ENCODE data around the gene LRP1B.

Gene LRP1B

DNA sequence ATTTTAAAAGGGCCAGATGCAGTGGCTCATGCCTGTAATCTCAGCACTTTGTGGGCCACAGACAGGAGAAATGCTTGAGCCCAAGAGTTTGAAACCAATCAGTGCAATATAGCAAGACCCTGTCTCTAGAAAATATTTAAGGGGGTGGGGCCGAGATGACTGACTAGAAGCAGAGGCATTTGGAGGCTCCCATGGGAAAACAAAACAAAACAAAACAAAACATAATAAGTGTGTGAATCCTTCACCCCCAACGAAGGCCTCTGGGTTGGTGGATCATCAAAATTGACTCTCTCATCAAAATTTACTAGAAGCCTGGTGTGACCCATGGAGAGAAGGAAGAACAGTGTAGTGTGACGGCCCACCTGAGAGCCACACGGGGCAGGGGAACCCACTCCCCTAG is 560.9 kb downstream of the LRP1B start:
- TF ChIP-seq FOXM1 (IDR thresholded peaks at IDR 0.05; ENCODE audit: borderline replicate concordance, low read depth): no peak
- TF ChIP-seq, protein P1, sequence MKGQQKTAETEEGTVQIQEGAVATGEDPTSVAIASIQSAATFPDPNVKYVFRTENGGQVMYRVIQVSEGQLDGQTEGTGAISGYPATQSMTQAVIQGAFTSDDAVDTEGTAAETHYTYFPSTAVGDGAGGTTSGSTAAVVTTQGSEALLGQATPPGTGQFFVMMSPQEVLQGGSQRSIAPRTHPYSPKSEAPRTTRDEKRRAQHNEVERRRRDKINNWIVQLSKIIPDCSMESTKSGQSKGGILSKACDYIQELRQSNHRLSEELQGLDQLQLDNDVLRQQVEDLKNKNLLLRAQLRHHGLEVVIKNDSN (IDR thresholded peaks at IDR 0.05): no peak
- TF ChIP-seq RAD21 (IDR thresholded peaks at IDR 0.05; ENCODE audit: low read depth): no peak
- TF ChIP-seq CREB1 (IDR thresholded peaks at IDR 0.05; ENCODE audit: low read depth): no peak
- no peak for TF ChIP-seq TAF1 (IDR thresholded peaks at IDR 0.05; ENCODE audit: low read depth)
- TF ChIP-seq, protein P2, sequence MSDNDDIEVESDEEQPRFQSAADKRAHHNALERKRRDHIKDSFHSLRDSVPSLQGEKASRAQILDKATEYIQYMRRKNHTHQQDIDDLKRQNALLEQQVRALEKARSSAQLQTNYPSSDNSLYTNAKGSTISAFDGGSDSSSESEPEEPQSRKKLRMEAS (IDR thresholded peaks at IDR 0.05): no peak
- TF ChIP-seq CEBPB (IDR thresholded peaks at IDR 0.05): no peak
- TF ChIP-seq EP300 (IDR thresholded peaks at IDR 0.05; ENCODE audit: borderline replicate concordance): no peak
- TF ChIP-seq, protein P3, sequence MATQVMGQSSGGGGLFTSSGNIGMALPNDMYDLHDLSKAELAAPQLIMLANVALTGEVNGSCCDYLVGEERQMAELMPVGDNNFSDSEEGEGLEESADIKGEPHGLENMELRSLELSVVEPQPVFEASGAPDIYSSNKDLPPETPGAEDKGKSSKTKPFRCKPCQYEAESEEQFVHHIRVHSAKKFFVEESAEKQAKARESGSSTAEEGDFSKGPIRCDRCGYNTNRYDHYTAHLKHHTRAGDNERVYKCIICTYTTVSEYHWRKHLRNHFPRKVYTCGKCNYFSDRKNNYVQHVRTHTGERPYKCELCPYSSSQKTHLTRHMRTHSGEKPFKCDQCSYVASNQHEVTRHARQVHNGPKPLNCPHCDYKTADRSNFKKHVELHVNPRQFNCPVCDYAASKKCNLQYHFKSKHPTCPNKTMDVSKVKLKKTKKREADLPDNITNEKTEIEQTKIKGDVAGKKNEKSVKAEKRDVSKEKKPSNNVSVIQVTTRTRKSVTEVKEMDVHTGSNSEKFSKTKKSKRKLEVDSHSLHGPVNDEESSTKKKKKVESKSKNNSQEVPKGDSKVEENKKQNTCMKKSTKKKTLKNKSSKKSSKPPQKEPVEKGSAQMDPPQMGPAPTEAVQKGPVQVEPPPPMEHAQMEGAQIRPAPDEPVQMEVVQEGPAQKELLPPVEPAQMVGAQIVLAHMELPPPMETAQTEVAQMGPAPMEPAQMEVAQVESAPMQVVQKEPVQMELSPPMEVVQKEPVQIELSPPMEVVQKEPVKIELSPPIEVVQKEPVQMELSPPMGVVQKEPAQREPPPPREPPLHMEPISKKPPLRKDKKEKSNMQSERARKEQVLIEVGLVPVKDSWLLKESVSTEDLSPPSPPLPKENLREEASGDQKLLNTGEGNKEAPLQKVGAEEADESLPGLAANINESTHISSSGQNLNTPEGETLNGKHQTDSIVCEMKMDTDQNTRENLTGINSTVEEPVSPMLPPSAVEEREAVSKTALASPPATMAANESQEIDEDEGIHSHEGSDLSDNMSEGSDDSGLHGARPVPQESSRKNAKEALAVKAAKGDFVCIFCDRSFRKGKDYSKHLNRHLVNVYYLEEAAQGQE (IDR thresholded peaks at IDR 0.05; ENCODE audit: low read depth): no peak
- no peak for TF ChIP-seq EGR1 (IDR thresholded peaks at IDR 0.05)
- TF ChIP-seq TEAD4 (IDR thresholded peaks at IDR 0.05): no peak
- no peak for TF ChIP-seq NFIC (IDR thresholded peaks at IDR 0.05)
- TF ChIP-seq TCF12 (IDR thresholded peaks at IDR 0.05; ENCODE audit: low read depth): no peak
- no peak for TF ChIP-seq ZBTB7A (IDR thresholded peaks at IDR 0.05; ENCODE audit: low read depth)
- TF ChIP-seq YY1 (IDR thresholded peaks at IDR 0.05; ENCODE audit: low read depth): no peak

DNA sequence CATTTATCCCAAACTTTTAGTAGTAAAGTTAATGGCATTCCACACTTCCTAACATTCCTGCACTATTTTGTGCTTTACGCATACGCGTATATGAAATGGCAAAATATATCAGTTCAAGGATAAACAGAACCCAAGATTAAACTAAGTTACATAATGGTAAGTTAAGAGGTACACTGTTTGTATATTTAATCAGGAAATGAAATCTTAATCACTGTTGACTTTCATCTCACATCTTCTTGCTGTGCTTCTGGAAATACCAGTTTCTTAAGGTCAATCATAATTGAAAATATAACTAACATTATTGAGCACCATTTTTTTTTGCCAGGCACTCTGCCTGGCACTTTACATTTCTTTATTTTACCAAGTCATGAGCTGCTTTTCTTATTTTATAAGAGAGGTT is 565.2 kb downstream of the LRP1B start:
- no peak for TF ChIP-seq YY1 (IDR thresholded peaks at IDR 0.05; ENCODE audit: low read depth)
- TF ChIP-seq TEAD4 (IDR thresholded peaks at IDR 0.05): no peak
- TF ChIP-seq CREB1 (IDR thresholded peaks at IDR 0.05; ENCODE audit: low read depth): no peak
- no peak for TF ChIP-seq EP300 (IDR thresholded peaks at IDR 0.05; ENCODE audit: borderline replicate concordance)
- no peak for TF ChIP-seq CEBPB (IDR thresholded peaks at IDR 0.05)
- TF ChIP-seq, protein P2 (IDR thresholded peaks at IDR 0.05): no peak
- TF ChIP-seq RAD21 (IDR thresholded peaks at IDR 0.05; ENCODE audit: low read depth): no peak
- no peak for TF ChIP-seq FOXM1 (IDR thresholded peaks at IDR 0.05; ENCODE audit: borderline replicate concordance, low read depth)
- no peak for TF ChIP-seq TCF12 (IDR thresholded peaks at IDR 0.05; ENCODE audit: low read depth)

DNA sequence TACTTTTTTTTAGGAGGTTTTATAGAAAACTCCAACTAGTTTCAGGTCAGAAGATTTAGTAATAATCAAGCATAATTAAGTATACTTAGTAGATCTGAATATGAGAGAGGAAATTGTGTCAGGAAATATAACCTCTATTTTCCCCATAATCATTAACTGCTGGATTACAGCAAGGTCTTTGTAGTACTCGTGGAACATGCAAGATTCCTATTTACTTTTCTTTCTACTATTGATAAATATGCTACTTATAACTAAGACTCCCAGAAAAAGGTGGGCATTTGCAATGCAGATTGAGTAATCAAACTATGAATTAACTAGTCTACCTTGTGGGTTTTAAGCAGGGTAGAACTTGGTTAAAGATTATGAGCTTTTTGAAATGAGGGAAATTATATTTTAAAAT is 570.1 kb downstream of the LRP1B start:
- TF ChIP-seq TCF12 (IDR thresholded peaks at IDR 0.05; ENCODE audit: low read depth) (no peak), FOXM1 (IDR thresholded peaks at IDR 0.05; ENCODE audit: borderline replicate concordance, low read depth) (no peak), YY1 (IDR thresholded peaks at IDR 0.05; ENCODE audit: low read depth) (no peak), TAF1 (IDR thresholded peaks at IDR 0.05; ENCODE audit: low read depth) (no peak), EGR1 (IDR thresholded peaks at IDR 0.05) (no peak), RAD21 (IDR thresholded peaks at IDR 0.05; ENCODE audit: low read depth) (no peak), EP300 (IDR thresholded peaks at IDR 0.05; ENCODE audit: borderline replicate concordance) (no peak)
- TF ChIP-seq, protein P3 (IDR thresholded peaks at IDR 0.05; ENCODE audit: low read depth): no peak
- TF ChIP-seq, protein P2 (IDR thresholded peaks at IDR 0.05): no peak

DNA sequence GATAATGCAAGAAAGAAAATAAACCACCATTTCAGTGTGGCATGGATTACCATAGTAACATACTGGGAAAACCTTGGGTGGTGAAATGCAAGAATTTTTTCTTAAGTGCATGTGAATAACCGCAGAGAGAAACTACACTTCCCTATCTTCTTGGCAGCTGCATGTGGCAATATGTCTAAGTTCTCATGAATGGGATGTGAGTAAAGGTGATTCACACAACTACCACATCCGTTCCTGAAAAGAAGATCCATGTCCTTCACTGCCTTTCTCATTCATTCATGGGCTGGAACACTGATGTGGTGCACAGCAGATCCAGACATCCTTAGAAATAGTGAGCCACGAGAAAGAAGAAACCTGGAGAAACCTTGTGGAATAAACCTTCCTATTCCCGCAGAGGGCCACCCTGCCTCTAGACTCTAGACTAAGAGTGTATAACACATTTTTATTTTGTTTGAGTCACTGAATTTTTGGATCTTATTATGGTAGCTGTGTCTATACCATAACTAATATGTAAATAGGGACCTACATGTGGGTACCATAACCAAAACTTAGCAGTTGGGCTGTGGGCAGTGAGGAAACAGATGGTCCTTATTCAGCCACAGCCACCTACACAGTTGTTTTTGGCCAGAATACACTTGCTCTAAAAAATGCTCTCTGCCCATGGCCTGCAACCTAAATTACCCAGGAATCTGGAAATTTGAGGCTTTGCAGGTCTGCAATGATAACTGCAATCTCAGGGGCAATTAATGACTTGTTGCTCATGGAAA is 573.3 kb downstream of the LRP1B start:
- TF ChIP-seq YY1 (IDR thresholded peaks at IDR 0.05; ENCODE audit: low read depth) (no peak), CEBPB (IDR thresholded peaks at IDR 0.05) (no peak), ZBTB7A (IDR thresholded peaks at IDR 0.05; ENCODE audit: low read depth) (no peak), EP300 (IDR thresholded peaks at IDR 0.05; ENCODE audit: borderline replicate concordance) (no peak), FOXM1 (IDR thresholded peaks at IDR 0.05; ENCODE audit: borderline replicate concordance, low read depth) (no peak), TCF12 (IDR thresholded peaks at IDR 0.05; ENCODE audit: low read depth) (no peak), RAD21 (IDR thresholded peaks at IDR 0.05; ENCODE audit: low read depth) (no peak), NFIC (IDR thresholded peaks at IDR 0.05) (no peak), TEAD4 (IDR thresholded peaks at IDR 0.05) (no peak), CREB1 (IDR thresholded peaks at IDR 0.05; ENCODE audit: low read depth) (no peak)
- TF ChIP-seq, protein P1 (IDR thresholded peaks at IDR 0.05): no peak
- TF ChIP-seq, protein P3 (IDR thresholded peaks at IDR 0.05; ENCODE audit: low read depth): no peak

Measured in Ishikawa (cell line).